ENCODE data around the gene LRWD1.
"Not testable (repeated sequence)": the region's sequence is repeated elsewhere in the genome, so short reads cannot be mapped to it uniquely, and the experiment has no call there.

DNA sequence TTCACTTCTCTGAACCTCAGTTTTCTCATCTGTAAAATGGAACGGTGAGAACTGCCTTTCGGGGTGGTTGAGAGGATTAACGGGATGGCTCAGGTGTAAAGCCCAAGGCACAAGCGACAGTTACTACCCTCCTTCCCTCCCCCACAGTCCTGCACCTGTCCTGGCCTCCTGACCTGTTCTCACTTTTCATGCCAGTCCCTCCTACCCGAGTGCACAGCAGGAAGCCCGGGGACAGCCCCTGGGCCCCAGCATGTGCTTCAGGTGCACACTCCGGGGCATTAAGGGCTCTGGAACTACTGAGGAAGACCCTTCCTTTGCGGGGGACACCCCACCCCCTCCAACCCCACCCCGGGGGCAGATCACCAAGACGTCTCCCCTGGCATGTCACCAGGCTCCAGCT is 52.2 kb downstream of the LRWD1 start:
- not testable (repeated sequence) for TF ChIP-seq POLR2A (IDR thresholded peaks at IDR 0.05; ENCODE audit: low read length); GATA1 (IDR thresholded peaks at IDR 0.05; ENCODE audit: low read depth, low read length)

Measured in erythroblast (primary cell).